Measurements from ENCODE around the gene DNAJC5. TPM values are rescaled to one million over a fixed set of nuclear protein-coding genes. Genes with fewer than 3 reads are reported as not detected.

Gene DNAJC5
- total and polyA plus RNA-seq, 2 experiments from 2014 or later, result 9.4 to 37.7 TPM

GRCh38 chr20:63967330-63968135 is 72.6 kb downstream of the DNAJC5 start:
- Histone ChIP-seq H3K4me3 (no peak overlapping the region), H3K36me3 (peaks cover 18% of the 10 kb centered on the region), H3K4me1 (ENCODE audit: low read depth) (peaks cover 6% of the 10 kb centered on the region), H3K27ac (no peak overlapping the region), H3K27me3 (no peaks in the 10 kb centered on the region), H3K9me3 (ENCODE audit: low read depth) (no peaks in the 10 kb centered on the region)
- DNase-seq (ENCODE audit: low read depth in 1 of 2, low spot score in 1 of 2), result no peak
- TF ChIP-seq, protein P1, sequence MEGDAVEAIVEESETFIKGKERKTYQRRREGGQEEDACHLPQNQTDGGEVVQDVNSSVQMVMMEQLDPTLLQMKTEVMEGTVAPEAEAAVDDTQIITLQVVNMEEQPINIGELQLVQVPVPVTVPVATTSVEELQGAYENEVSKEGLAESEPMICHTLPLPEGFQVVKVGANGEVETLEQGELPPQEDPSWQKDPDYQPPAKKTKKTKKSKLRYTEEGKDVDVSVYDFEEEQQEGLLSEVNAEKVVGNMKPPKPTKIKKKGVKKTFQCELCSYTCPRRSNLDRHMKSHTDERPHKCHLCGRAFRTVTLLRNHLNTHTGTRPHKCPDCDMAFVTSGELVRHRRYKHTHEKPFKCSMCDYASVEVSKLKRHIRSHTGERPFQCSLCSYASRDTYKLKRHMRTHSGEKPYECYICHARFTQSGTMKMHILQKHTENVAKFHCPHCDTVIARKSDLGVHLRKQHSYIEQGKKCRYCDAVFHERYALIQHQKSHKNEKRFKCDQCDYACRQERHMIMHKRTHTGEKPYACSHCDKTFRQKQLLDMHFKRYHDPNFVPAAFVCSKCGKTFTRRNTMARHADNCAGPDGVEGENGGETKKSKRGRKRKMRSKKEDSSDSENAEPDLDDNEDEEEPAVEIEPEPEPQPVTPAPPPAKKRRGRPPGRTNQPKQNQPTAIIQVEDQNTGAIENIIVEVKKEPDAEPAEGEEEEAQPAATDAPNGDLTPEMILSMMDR (IDR thresholded peaks at IDR 0.05; ENCODE audit: low read depth, low read length), result no peak

DNA sequence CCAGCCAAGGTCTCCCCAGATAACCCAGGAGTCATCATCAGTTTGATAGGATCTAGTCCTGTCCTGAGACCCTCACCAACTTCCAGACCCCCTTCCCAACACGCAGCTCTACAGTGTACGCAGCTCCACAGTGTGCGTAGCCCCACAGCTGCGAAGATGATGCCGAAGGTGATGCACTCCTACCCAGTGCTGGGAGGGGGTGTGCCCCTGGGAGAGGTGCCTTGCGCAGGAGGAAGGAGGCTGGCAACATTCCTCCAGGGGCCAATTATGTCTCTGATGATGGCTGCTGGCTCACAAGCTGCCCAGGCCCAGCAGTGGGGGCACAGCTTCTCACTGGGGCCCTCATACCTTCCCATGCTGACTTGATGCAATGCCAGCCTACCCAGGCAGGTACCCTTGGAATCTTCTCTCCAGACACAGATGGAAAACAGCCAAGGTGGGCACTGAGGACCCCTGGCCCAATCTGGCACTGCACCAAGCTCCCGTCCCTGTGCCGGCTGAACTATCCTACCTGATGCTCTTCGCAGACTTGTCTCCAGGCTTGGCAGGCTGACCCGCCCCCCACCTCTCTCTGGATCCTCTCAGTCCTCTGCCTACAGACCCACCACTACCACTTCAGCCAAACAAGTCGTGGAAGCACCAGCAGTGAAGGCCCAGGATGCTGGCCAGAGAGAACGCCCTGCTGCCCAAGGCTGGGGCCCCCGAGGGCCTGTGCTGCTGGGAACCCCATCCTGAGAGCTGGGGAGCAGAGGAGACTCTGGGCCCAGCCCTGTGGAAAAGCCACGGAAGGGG is 73.4 kb downstream of the DNAJC5 start:
- Histone ChIP-seq H3K27ac (peak overlapping the region; percentile 75), H3K4me1 (ENCODE audit: low read depth) (peaks cover 6% of the 10 kb centered on the region), H3K9me3 (ENCODE audit: low read depth) (no peaks in the 10 kb centered on the region), H3K27me3 (no peaks in the 10 kb centered on the region), H3K4me3 (peak overlapping the region; percentile 56), H3K36me3 (peaks cover 14% of the 10 kb centered on the region)
- no peak for DNase-seq (ENCODE audit: low read depth in 1 of 2, low spot score in 1 of 2)
- TF ChIP-seq, protein P1 (IDR thresholded peaks at IDR 0.05; ENCODE audit: low read depth, low read length), result no peak

DNA sequence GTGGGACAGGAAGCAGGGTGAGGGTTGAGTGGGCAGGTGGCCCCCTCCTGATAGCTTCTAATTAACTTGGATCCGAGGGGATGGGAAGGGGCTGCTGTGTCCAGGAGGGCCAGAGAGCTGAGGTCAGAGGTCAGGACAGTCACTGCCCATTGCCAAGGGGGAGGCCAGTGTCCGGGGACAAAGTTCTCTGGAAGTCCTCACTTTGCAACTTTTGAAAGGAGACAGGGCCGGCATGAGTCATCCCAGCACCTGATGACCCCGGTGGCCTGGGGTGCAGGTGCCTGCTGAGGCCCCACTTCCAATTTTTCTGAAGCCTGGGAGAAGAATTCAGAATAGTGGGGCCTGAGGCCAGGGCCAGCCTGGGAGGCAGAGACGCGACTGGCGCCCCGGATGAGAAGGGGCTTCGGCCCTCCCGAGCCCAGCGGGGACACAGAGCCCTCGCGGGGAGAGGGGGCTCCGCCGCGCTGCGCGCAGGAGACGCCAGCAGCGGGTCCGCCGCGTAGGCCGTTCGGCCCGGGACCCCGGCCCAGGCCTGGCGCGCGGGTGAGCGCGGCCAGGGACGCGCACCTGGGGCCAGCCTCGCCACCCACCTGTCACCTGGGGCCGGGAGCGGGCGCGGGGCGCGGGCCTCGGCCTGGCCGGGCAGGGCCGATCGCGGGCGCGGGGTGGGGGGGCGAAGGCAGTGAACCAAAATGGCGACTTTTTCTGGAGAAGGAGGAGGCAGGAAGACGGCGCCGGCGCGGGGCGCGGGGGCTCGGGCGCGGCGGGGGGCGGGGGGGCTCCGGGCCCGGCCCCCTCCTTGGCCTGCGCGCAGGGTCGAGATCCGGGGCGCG is 74.2 kb downstream of the DNAJC5 start:
- TF ChIP-seq, protein P1 (IDR thresholded peaks at IDR 0.05; ENCODE audit: low read depth, low read length), result no peak
- peaks cover 6% of the 10 kb centered on the region for H3K36me3 ChIP-seq

DNA sequence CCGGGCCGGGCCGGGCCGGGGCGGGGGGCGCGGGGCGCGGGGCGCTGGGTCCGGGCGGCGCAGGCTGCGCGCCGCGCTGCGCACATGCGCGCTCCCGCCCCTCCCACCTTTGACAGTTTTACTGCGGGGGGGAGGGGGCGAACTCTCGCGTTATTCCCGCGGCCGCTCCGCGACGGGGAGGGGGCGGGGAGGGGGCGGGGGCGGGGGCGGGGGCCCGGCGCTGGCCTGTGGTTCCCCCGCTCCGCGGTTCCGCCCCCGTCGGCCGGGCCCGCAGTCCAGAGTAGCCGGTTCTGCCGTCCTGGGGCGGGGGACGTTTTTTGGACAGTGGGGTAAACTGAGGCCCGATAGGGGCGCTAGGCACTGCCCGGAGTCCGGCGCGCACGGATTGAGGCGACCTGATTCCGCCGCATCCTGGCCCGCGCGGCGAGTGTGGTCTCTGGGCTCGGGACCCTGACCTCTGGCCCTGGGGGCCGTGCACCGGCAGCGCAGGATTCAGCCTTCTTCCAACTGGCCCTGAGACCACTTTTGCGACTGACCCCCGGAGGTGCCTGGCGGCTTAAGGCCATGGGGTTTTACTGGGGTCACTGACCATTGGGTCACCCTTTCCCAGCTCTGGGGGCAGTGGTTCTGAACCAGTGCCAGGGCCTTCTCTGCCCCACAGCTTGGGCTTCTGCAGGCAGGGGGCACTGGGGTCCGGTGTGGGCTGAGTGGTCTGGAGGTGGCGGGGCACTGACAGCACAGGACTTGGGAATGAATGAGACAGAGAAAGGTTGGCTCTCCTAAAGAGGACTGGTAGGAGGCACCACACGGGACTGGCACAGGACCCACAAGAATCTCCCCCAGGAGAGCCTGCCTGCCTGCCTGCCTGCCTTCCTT is 75.2 kb downstream of the DNAJC5 start, which contains the start of gene ZNF512B:
Gene ZNF512B (minus strand): TSS at position 93 of the 876 bp plus-strand sequence. CDS start 1,980 bp downstream, outside the sequence.
- peaks cover 6% of the 10 kb centered on the region for H3K4me1 ChIP-seq (ENCODE audit: low read depth)
- TF ChIP-seq, protein P1 (IDR thresholded peaks at IDR 0.05; ENCODE audit: low read depth, low read length), result no peak
- DNase-seq (ENCODE audit: low read depth in 1 of 2, low spot score in 1 of 2), result peak; percentile 70 to 83
- H3K9me3 ChIP-seq (ENCODE audit: low read depth), result no peaks in the 10 kb centered on the region
- no peaks in the 10 kb centered on the region for H3K27me3 ChIP-seq
- peaks cover 4% of the 10 kb centered on the region for H3K36me3 ChIP-seq
- H3K27ac ChIP-seq, result peak within 1 kb of the TSS; percentile 75
- H3K4me3 ChIP-seq, result peak within 1 kb of the TSS; percentile 84

More for the DNA sequence above, 74.2 kb downstream of the DNAJC5 start:
- H3K4me1 ChIP-seq (ENCODE audit: low read depth), result peaks cover 6% of the 10 kb centered on the region
- no peaks in the 10 kb centered on the region for H3K9me3 ChIP-seq (ENCODE audit: low read depth)
- peak in 1 of 2 donors; percentile 49 for DNase-seq (ENCODE audit: low read depth in 1 of 2, low spot score in 1 of 2)
- peak overlapping the region; percentile 56 for H3K4me3 ChIP-seq
- no peaks in the 10 kb centered on the region for H3K27me3 ChIP-seq
- peak overlapping the region; percentile 75 for H3K27ac ChIP-seq

Measured in cardiac muscle cell (in vitro differentiated cells and primary cell).